Hindlimb muscle (tissue), 1 donor: Measurements from ENCODE around the gene EEF1AKMT2. TPM values are rescaled to one million over a fixed set of nuclear protein-coding genes. Genes with fewer than 3 reads are reported as not detected.

ENCODE experiments used
- DNase-seq: peaks from one replicate; pipeline ENCODE4 v3.0.0-alpha.2; 2013
- polyA plus RNA-seq: library from polyadenylated mRNA; unstranded; fragments of 120-200 nt; gene quantifications from one replicate; pipeline ENCODE4 v1.2.1, GENCODE V29; 2013; ENCODE audit not compliant: insufficient read length

Gene EEF1AKMT2
- polyA plus RNA-seq, 1 donor = 20.4 TPM

DNA sequence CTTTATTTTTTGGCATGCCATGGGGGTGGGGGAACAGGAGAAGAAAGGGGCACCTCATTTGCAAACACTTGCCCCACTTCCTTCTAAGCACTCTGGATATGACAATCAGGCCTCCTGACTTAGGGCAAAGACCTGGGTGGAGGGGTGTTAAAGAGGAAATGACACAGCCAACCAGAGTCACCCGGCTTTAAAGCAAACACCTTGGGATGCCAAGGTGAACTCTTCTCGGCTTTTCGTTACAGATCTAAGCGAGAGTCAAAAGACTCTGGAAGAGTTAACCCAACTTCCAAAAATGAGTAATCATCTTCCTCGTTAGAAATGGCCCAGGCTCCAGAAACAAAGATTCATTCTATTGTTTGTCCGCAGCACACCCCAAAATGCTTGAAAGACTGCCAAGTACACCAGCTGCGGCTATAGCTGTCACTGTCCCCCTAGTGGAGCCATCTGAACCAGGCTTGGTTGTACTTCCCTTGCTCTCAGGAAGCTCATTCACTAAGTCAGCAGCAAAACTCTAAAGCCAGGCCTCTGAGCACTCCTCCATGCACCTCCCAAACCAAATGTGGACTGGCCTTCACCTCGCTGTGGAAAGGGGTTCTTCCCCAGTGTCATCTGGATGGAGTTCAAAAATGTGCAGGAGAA lies 72.4 kb downstream of the EEF1AKMT2 start:
- peak; percentile 85 for DNase-seq

DNA sequence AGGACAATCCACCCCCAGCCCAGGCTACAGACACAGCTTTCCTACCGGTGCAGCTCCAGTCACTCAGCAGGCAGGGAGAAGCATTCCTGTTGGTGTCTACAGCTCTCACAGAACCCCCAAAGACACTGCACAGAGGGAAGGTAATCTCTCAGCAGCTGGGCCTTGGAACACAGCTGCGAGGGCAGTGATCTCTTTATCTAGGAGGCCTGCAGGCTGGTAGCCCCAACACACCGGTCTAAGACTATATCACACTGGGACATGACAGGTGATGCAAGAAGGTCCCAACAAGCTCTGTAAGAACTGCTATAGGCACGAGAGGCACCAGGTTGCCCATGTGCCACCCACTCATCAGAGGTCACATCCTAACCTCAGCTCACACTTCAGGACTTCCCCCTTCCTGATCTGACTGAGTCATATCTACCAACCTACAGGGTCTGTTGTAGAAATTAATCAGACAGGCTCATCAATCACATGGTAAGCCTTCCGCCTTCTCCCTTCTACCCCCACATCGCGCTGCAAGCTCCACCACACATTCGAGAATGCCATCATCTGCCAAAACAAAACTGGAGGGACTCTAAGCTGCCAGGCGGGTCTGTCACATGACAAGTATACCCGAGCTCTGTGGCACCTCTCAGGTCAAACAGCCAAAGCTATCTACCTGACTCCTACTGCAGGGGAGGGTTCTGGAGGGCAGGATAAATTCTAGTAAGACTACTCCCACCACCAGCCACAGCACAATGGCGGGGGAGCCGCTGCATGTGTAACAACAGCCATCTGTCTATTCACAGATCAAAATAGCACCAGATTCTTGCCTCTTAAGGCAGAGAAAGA lies 73.6 kb downstream of the EEF1AKMT2 start:
- no peak for DNase-seq

DNA sequence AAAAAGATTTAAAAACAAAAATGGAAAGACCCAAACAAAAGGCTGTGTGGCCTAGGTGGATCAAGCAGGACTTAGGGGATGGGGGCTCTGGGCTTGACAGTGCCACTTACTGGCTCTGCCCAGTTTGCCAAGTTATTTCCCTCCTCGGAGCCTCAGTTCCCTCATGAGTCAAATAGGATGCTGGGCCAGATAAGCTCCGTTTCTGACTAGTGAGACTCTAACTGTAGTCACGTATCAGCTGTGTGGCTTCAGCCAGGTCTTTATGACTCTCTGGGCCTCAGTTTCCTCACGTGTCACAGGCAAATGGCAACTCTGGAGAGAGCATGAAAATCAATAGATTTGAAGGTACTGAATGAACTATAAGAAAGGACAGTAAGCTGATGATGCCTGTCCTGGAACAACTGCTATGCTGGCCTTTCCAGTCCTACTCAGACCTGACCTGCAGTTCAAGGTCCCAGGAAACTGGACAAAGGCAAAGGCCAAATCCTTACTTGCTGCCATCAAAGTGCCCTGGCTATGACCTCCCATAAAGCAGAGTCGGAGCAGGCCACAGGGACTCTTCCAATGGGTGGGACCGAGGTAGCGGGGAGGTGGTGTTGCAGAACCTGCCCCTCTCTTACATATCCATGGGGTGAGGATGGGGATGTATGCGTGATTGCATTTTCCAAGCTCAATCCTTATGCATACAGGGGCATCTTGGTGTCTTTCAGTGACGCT lies 74.5 kb downstream of the EEF1AKMT2 start:
- DNase-seq = no peak

DNA sequence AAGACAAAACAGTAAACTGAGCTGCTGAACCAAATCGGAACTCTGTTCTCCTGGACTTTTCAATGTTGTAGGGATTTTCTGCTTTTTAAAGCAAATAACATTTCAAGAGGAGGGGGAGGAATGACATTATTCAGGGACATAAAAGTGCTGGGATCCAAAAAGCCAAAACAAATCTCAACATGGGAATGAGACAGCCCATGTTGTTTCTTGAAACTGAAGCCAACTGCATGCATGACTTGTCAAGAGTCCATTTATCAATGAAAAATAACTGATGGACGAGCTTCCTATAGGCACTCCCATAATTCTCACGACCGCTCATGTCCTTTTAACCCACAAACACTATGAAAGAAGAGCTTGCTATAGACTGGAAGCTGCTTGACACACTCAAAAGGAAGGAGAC lies 75.3 kb downstream of the EEF1AKMT2 start:
- DNase-seq = no peak

DNA sequence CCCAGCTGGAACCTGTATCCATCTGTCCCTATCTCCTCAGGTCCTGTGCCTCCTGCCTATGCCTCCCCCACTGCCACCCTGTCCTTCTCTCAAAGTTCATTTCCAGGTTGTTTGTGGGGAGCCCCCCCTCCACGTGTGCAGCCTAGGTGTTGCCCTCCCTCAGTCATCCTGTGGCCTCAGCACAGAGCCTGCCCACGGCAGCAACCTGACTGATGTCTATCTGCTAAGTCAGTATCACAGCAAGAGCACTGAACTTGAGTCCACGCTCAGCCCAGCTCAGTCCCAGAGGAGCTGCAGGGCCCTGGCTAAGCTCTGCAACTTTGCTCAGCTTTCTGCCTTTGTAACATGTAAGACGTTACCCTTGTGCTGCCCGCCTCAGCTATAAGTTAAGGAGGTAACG lies 76.2 kb downstream of the EEF1AKMT2 start:
- no peak for DNase-seq

DNA sequence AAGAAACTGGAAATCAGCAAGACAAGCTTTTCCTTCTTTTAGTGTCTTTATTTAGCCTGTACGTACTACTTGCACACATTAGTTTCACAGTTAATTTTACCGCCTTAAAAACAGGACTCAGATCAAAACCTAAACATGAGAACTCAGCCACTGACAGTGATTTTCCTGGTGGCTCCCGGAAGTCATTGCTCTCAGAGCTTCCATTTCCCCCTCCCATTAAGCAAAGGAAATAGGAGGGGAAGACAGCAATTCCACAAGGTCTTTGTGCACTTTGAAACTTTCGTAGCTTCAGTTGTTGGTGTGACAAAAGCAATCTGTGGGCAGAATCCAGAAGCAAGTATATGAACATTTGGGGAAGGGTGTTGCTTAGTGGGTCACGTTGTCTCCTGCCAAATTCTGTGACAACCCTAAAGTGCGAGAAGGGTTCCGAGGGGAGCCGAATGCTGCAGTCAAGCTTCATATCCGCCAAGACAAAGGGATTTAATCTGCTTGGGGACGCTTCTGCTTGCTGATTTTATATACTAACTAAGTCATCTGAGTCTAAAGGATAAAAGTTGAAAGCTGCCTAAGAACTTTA lies 77.9 kb downstream of the EEF1AKMT2 start:
- DNase-seq = no peak

DNA sequence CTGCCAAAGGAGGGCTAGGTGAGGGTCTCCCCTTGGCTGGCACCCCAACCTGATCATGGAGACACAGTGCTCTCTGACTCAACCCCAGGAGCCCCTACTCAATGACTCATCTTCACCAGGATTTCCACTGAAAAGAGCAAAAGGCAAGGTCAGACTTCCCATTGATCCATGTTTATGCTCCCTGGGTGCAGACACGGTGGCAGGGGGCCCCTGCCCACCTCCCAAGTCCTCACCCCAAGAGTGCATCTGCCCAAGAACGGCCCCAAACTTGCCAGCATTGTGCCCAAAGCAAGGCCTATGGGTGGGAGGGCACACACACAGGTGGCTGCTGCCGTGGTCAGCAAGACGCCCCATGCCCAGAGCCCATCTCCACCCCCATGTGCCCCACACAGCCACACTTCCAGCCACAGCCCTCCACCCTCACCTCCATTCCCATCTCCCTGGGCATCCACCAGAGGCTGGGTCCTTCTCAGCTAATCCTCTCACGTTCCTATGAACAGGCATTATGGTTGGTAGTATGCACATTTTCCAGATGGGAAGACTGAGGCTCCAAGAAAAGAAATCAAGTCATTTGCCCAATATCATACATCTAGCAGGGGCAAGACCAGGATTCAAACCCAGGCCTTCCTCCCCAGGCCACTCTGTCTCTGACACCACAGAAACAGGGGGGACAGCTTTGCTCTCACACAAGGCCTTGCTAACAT lies 78.8 kb downstream of the EEF1AKMT2 start:
- DNase-seq = no peak

DNA sequence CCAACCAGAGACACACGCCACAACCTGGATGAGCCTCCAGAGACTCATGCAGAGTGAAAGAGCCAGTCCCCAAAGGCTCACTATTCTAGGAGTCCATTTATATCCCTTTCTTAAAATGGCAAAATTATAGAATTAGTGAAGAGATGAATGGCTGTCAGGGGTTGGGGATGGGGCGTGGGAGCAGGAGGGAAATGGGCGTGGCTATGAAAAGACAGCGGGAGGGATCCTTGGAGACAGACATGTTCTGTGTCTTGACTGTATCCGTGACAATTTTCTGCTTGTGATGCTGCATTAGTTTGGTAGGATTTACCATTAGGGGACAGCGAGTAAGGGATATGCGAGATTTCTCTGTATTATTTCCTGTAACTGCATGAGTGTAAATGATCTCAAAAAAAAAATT lies 80.5 kb downstream of the EEF1AKMT2 start:
- DNase-seq = no peak

DNA sequence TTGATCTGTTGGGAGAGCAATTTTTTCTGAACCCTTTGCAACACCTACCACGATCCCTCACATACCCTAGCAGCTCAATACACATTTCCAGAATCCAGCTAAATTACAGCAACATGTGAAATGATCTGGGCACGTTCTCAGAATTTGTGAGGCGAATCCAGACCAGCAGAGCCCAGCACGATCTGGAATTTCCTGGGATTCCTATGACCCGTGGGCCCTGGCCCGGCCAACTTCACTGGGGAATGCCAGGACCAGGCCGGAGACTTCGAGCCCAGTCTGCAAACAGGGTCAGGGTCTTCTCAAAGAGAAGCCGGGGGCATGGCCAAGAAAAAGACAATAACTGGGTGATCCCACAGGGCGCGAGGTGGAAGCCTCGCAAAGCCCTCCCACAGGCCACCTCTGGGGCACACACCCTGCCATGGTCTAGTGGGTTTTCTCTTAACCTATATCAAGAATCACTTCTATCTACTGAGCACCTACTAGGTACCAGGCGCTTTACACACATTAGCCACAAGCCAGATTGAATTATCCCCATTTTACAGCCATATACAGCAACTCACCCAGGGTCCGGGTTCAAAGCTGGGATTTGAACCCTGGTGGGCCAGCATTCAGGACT lies 81.3 kb downstream of the EEF1AKMT2 start:
- no peak for DNase-seq

DNA sequence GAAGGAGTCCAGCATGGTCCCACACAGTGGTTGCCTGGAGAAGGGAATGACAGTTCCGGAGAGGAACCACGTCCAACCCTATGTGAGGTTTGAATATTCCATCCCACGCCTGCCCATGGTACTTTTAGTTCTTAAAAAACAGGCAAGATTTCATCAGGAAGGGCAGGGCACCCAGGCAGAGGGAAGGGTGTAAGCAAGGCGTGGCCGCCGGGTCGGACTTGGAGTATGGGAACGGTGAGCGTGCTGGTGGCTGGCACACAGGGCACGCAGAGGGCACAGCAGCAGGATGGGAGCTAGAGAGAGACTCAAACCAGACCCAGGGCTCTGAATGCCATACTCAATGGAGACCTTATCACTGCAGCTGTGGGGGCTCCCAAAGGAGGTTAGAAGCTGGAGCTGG lies 81.8 kb downstream of the EEF1AKMT2 start:
- DNase-seq = no peak

DNA sequence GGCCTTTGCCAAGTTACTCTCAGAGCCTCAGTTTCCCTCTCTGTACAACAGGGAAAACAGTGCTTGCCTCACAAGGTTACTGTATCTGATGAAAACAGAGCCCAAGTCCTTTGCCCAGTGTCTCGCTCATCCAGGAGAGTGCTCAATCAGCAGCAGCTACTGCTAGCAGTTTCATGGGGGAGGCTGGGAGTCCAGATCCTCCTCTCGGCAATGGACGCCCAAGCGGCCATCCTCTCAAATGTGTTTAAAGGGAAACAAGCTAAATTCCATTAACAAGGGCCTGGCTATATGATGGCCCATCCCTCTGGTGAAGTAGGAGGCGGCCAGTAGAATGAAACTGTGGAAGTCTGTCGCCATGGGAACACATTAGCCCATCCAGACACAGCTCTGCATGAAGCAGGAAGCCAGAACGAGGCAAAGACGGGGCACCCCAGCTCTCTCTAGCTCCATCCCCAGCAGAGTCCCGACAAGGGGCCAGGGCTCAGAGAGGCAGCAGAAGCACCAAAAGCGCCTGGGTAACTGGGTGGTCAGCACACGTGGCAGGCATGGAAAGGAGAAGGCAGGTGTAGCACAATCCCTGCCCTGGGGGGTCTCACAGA lies 82.7 kb downstream of the EEF1AKMT2 start:
- no peak for DNase-seq

DNA sequence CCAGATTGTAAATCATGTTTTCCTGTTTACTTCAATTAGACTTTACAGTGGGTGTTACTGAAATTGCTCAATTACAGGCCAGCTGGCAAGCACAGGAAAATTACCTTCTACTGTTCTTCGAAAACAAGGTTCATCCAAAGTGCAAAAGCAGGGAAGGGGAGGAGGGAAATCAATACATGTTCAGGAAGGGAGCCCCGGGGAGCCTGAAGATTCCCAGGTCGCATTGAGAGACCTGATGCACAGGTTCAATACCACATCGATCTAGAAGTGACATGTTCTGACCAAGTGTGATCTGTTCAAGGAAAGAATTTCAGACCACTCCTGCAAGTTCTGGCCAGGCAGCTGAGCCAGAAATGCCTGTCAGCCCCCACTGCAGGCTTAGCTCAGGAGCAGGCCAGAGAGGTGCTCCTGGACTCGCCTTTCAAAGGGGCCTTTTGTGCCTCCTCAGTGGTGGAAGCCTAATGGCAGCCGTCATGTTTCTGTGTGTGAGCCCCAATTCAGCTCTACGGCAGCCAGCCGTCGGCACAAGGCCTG lies 83.4 kb downstream of the EEF1AKMT2 start:
- DNase-seq = no peak

Other genes starting within 250 kb of the EEF1AKMT2 start
- 27.8 TPM for gene FAM53B, start 47.5 kb downstream of the EEF1AKMT2 start, polyA plus RNA-seq
- 16.3 TPM for gene ABRAXAS2, start 9.9 kb upstream of the EEF1AKMT2 start, polyA plus RNA-seq
- gene ZRANB1, start 150.2 kb upstream of the EEF1AKMT2 start, polyA plus RNA-seq = 18.3 TPM